Right lobe of liver (tissue), 4 donors: ENCODE results near the gene IL17F.

ENCODE experiments used
- CTCF ChIP-seq, 4 donors: fragments of 200-600 bp in 3 of 4; fragments of 450-650 bp in 1 of 4; IDR thresholded peaks; one replicate each; pipeline versions ENCODE4 v1.5.1 to v1.8.0; 2016 to 2022; ENCODE audit warnings: antibody characterized with exemption in 4 of 4, mild to moderate bottlenecking in 2 of 4
- POLR2A ChIP-seq: fragments of 450-650 bp; IDR thresholded peaks from one replicate; pipeline ENCODE4 v1.6.1; 2017; ENCODE audit warnings: antibody characterized with exemption, mild to moderate bottlenecking
- donor health status: DM: no; HTN: no; CAD: no.
- donor health status: DM: no; HTN: no; CAD: no.
- donor health status: DM: no; HTN: yes; CAD: no.

- no peak for TF ChIP-seq POLR2A
- no peak for TF ChIP-seq CTCF (IDR thresholded peaks at IDR 0.05)
Measured at GRCh38 chr6:52195886-52196285, 48.4 kb downstream of the IL17F start.
